ENCODE measurements around the gene BRS3. TPM values are rescaled to one million over a fixed set of nuclear protein-coding genes. Genes with fewer than 3 reads are reported as not detected.

BRS3 gene
- total and polyA plus RNA-seq, 2 donors from 2014 or later, result not detected

DNA sequence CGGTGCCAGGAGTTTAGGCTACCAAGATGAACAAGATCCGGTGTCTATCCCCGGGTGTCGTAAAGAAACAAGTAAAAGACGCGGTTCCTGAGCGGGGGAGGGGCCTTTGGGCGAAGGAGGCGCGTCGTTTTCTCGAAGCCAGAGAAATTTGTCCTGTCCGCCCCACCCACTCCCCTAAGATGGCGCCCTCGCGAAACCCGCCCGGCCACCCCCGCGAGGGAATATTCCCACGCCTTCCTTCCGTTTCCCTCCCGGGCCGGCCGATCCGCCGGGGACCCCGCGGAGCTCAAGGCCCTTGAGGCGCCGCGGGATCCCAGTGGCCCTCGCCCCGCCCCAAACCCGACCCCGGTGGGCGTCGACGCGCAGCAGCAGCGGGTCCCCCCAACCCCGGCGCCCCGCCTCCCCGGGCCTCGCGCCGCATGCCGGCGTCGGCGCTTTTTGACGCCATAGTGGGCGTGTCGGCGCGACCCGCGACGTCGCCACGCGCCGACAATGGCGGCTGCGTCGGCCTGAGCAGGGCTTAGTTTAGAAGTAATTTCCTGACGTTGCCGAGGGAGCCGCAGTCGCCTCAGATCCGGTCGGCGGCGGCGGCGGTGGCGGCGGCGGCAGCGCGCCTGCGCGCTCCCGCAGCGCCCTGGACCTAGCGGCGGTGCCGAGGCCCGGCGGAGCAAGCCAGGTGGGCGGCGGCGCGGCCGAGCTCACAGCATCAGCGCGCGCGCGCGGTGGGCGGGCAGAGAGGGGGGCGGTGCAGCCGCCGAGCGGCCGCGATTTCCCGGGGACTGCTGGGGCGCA, 9.2 kb downstream of the BRS3 start:
- H3K27ac ChIP-seq (ENCODE audit: low read depth in 2 of 2, low read length in 2 of 2), result peak overlapping the region; percentile 87 to 89
- H3K4me1 ChIP-seq (ENCODE audit: control insufficient read depth in 2 of 3, insufficient read depth in 2 of 3, low read depth in 1 of 3, low read length in 3 of 3), result no peaks in the 10 kb centered on the region
- FAIRE-seq, result peak; percentile 6
- peak; percentile 86 to 95 (median 90) for DNase-seq
- H3K36me3 ChIP-seq (ENCODE audit: control insufficient read depth in 2 of 3, insufficient read depth in 3 of 3, low read length in 3 of 3), result peaks cover 0 to 12% (median 2%) of the 10 kb centered on the region in 3 donors
- peak overlapping the region; percentile 88 to 90 (median 89) for H3K4me3 ChIP-seq (ENCODE audit: low read length in 3 of 3)
- H3K27me3 ChIP-seq (ENCODE audit: control insufficient read depth, insufficient read depth, low read length), result no peaks in the 10 kb centered on the region
- intact Hi-C loops (cut with DNase I), result no loop called here
- no peaks in the 10 kb centered on the region for H3K9me3 ChIP-seq (ENCODE audit: control insufficient read depth in 2 of 3, insufficient read depth in 1 of 3, low read length in 3 of 3)
- no peak for TF ChIP-seq CTCF (IDR thresholded peaks at IDR 0.05; ENCODE audit: borderline replicate concordance, extremely low read depth, insufficient read depth)
- peak overlapping the region; percentile 43 to 92 (median 85) for H3K9ac ChIP-seq (ENCODE audit: low read length in 3 of 3)

DNA sequence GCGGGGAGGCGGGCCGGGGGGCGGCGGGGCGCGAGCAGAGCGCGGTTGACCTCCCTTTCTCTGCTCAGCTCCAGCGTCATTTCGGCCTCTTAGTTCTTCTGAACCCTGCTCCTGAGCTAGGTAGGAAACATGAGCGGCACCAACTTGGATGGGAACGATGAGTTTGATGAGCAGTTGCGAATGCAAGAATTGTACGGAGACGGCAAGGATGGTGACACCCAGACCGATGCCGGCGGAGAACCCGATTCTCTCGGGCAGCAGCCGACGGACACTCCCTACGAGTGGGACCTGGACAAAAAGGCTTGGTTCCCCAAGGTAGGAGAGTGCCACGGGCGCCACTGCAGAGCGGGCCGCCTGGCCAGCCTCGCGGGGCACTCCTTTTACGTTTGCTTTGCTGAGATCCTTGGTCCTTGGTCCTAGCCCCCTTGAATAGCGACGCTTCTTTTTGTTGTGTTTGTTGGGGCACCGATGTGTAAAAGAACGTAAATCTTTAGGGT, 9.9 kb downstream of the BRS3 start, which contains the start of gene HTATSF1:
Gene HTATSF1 (plus strand): TSS at position 37 of the 497 bp plus-strand sequence. CDS start 93 bp downstream, at position 130.
- TF ChIP-seq CTCF (IDR thresholded peaks at IDR 0.05; ENCODE audit: borderline replicate concordance, extremely low read depth, insufficient read depth), result no peak
- FAIRE-seq (no peak), DNase-seq (peak in 1 of 5 donors; percentile 60)
- Histone ChIP-seq H3K4me3 (ENCODE audit: low read length in 3 of 3) (peak within 1 kb of the TSS; percentile 89 to 91 (median 90)), H3K9ac (ENCODE audit: low read length in 3 of 3) (peak within 1 kb of the TSS; percentile 80 to 92 (median 85)), H3K27ac (ENCODE audit: low read depth in 2 of 2, low read length in 2 of 2) (peak within 1 kb of the TSS; percentile 87 to 89), H3K4me1 (ENCODE audit: control insufficient read depth in 2 of 3, insufficient read depth in 2 of 3, low read depth in 1 of 3, low read length in 3 of 3) (no peaks in the 10 kb centered on the region), H3K9me3 (ENCODE audit: control insufficient read depth in 2 of 3, insufficient read depth in 1 of 3, low read length in 3 of 3) (no peaks in the 10 kb centered on the region), H3K36me3 (ENCODE audit: control insufficient read depth in 2 of 3, insufficient read depth in 3 of 3, low read length in 3 of 3) (peaks cover 0 to 14% (median 2%) of the 10 kb centered on the region in 3 donors), H3K27me3 (ENCODE audit: control insufficient read depth, insufficient read depth, low read length) (no peaks in the 10 kb centered on the region)
- intact Hi-C loops (cut with DNase I), result no loop called here

- FAIRE-seq (no peak), DNase-seq (no peak)
- peaks cover 3% of the 10 kb centered on the region for H3K27me3 ChIP-seq (ENCODE audit: control insufficient read depth, insufficient read depth, low read length)
- no peak overlapping the region for H3K9ac ChIP-seq (ENCODE audit: low read length in 3 of 3)
- no peak for TF ChIP-seq CTCF (IDR thresholded peaks at IDR 0.05; ENCODE audit: borderline replicate concordance, extremely low read depth, insufficient read depth)
- intact Hi-C loops (cut with DNase I), result no loop called here
- no peak overlapping the region for H3K27ac ChIP-seq (ENCODE audit: low read depth in 2 of 2, low read length in 2 of 2)
- no peak overlapping the region for H3K4me3 ChIP-seq (ENCODE audit: low read length in 3 of 3)
- H3K4me1 ChIP-seq (ENCODE audit: control insufficient read depth in 2 of 3, insufficient read depth in 2 of 3, low read depth in 1 of 3, low read length in 3 of 3), result no peaks in the 10 kb centered on the region
- no peaks in the 10 kb centered on the region for H3K36me3 ChIP-seq (ENCODE audit: control insufficient read depth in 2 of 3, insufficient read depth in 3 of 3, low read length in 3 of 3)
- no peaks in the 10 kb centered on the region for H3K9me3 ChIP-seq (ENCODE audit: control insufficient read depth in 2 of 3, insufficient read depth in 1 of 3, low read length in 3 of 3)
These were observed 31.3 kb downstream of the BRS3 start for GRCh38 chrX:136519069-136519468.
